GM12875 (cell line): Measurements from ENCODE around the gene BUB1B.

Source experiments
- H3K4me3 ChIP-seq: one replicate; pipeline ENCODE4 v1.5.1; 2011; ENCODE audit warnings: low read depth, low read length, control low read depth
- TF ChIP-seq, protein P1 (sequence below): IDR thresholded peaks from 2 replicates; pipeline ENCODE4 v1.5.1; 2011; ENCODE audit warnings: low read depth, mild to moderate bottlenecking, control low read depth, inconsistent platforms, low read length, moderate library complexity, borderline replicate concordance; ENCODE audit not compliant: insufficient read depth

Gene BUB1B

GRCh38 chr15:40245666-40246450, 85.0 kb downstream of the BUB1B start:
- H3K4me3 ChIP-seq = no peak overlapping the region
- TF ChIP-seq, protein P1, sequence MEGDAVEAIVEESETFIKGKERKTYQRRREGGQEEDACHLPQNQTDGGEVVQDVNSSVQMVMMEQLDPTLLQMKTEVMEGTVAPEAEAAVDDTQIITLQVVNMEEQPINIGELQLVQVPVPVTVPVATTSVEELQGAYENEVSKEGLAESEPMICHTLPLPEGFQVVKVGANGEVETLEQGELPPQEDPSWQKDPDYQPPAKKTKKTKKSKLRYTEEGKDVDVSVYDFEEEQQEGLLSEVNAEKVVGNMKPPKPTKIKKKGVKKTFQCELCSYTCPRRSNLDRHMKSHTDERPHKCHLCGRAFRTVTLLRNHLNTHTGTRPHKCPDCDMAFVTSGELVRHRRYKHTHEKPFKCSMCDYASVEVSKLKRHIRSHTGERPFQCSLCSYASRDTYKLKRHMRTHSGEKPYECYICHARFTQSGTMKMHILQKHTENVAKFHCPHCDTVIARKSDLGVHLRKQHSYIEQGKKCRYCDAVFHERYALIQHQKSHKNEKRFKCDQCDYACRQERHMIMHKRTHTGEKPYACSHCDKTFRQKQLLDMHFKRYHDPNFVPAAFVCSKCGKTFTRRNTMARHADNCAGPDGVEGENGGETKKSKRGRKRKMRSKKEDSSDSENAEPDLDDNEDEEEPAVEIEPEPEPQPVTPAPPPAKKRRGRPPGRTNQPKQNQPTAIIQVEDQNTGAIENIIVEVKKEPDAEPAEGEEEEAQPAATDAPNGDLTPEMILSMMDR = no peak

DNA sequence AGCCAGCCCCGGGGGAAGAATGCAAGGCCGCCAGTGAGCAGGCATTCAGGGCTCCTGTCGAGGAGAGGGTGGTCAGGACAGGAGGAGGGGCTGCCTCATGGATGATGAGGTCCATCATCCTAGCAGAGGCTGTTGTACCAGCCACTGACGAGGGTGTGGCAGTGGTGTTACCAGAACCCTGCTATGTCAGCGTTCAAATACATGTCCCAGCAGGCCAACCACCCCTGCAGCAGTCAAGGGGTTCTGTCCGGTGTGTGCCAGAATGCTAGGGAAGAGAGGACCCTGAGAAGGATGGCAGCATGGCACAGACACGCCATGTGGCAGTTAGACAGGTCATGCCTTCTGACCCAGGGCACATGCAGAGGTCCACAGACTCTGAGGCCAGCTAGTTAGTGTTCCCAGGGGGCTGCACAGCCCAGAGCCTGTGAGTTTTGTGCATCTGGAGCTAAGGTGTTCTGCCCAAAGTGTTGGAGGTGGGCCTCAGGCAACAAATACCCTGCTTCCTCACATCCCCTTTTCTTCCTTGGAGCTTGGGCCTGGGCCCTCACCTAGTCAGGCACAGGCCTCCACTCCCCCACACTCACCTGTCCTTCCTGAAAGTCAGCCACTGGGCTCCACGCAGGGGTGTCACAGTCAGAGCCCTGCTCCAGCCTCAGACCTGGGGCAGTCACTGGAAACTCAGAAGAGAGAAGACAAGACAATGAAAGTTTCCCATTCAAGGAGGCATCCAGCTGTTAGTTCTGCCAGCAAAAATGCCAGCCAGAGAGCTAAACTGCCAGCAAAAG, 85.8 kb downstream of the BUB1B start:
- no peak overlapping the region for H3K4me3 ChIP-seq
- TF ChIP-seq, protein P1 = no peak

- TF ChIP-seq, protein P1 = no peak
- H3K4me3 ChIP-seq = no peak overlapping the region
These were observed 86.6 kb downstream of the BUB1B start for GRCh38 chr15:40247406-40247971.

GRCh38 chr15:40248006-40248783, 87.3 kb downstream of the BUB1B start:
- TF ChIP-seq, protein P1 = no peak
- no peak overlapping the region for H3K4me3 ChIP-seq

DNA sequence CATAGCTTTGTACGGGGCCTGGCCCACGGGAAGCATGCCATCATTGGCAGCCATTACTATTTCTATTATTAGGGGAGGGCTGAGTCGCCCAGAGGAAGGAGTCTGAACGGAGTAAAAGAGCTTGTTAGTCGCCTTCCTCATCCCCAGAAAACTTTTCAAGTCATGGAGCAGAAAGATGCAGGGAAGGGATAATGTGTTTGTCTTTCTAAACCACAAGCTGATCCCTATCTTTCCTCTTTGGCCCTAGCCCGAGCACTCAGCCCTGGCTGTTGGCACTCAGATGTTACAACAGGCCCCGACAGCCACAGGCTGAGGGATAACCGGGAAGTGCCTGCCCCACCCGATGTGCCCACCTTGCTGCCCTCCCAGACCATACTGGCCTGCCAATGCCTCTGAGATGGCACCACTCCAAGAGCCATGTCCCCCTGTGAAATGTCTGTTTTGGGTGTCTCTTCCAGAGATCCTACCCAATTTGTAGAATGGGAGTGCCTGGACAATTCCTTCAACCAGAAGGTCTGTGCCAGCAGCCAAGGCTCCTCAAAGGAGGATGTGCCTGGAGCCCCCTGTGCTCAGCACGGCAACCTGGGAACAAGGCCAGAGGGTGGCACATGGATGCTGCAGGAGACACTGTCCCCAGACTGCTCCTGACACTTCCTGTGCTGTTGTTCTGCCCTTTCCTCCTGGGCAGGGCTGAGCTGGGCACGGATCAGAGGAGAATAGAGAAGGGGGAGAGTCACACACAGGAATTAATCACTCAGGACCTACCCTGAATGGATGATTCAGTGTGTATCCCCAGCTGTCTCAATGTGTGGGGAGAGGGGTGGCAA, 88.8 kb downstream of the BUB1B start:
- TF ChIP-seq, protein P1 = no peak
- H3K4me3 ChIP-seq = no peak overlapping the region

DNA sequence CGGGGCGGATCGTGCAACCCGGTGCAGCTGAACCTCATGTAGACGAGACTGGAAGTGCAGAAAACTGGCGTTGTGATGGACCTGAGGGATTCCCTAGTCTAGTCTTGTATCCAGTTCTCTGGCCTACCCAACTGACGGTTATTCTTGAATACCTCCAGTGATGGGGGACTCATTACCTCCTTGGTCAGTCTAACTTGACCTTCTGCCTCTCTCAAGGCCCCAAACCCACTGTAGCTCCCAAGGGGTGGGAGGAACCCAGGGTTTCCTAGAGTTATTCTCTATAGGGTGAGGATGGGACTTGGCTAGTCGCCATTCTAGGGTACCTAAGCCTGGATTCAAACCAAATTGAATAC, 89.4 kb downstream of the BUB1B start:
- no peak overlapping the region for H3K4me3 ChIP-seq
- TF ChIP-seq, protein P1 = no peak
